Ascending aorta (tissue), 2 donors: ENCODE data around the gene PLEKHH2. TPM values are rescaled to one million over a fixed set of nuclear protein-coding genes. Genes with fewer than 3 reads are reported as not detected.
A peak's percentile ranks its signal among the peaks of the same experiment; 100 is the strongest.

Experiments used
- DNase-seq, 2 donors: peaks; one replicate each; pipeline ENCODE4 v3.0.0-alpha.2; 2019; ENCODE audit warnings: low spot score in 2 of 2
- H3K27ac ChIP-seq, 2 donors: fragments of 200-600 bp; sonication (generic); one replicate each; pipeline ENCODE4 v1.5.1; 2016 to 2017; ENCODE audit warnings: mild to moderate bottlenecking in 1 of 2
- H3K27me3 ChIP-seq: fragments of 200-600 bp; sonication (generic); one replicate; pipeline ENCODE4 v1.5.1; 2017
- H3K36me3 ChIP-seq, 2 donors: fragments of 200-600 bp; sonication (generic); one replicate each; pipeline ENCODE4 v1.5.1; 2016
- H3K4me1 ChIP-seq, 2 donors: fragments of 200-600 bp; sonication (generic); one replicate each; pipeline ENCODE4 v1.5.1; 2016 to 2017; ENCODE audit warnings: mild to moderate bottlenecking in 1 of 2
- H3K4me3 ChIP-seq, 2 donors: fragments of 200-600 bp; sonication (generic); one replicate each; pipeline ENCODE4 v1.5.1; 2016 to 2017; ENCODE audit warnings: mild to moderate bottlenecking in 1 of 2
- H3K9me3 ChIP-seq, 2 donors: fragments of 200-600 bp; sonication (generic); one replicate each; pipeline ENCODE4 v1.5.1; 2016
- CTCF ChIP-seq, 3 experiments: fragments of 200-600 bp in 2 of 3; fragments of 450-650 bp in 1 of 3; sonication (generic) in 2 of 3; IDR thresholded peaks; one replicate each; pipeline ENCODE4 v1.5.1; 2016 to 2019; ENCODE audit warnings: antibody characterized with exemption in 3 of 3, mild to moderate bottlenecking in 1 of 3, moderate library complexity in 1 of 3
- intact Hi-C: fragments of 100-400 bp; cut with DNase I; formaldehyde crosslinking; loops from one replicate; pipeline ENCODE4 v1.15.1; 2023
- total RNA-seq: library from RNA; depleted of rRNA; stranded (reverse); fragments of >200 nt; gene quantifications from one replicate; pipeline ENCODE4 v1.1.0, GENCODE V29; 2016

PLEKHH2 gene
- total RNA-seq, 1 donor from 2014 or later = 15.0 TPM

- H3K36me3 ChIP-seq = peaks cover 11 to 17% of the 10 kb centered on the region in 2 donors
- no peak for TF ChIP-seq CTCF (IDR thresholded peaks at IDR 0.05)
- no peak overlapping the region for H3K27ac ChIP-seq
- DNase-seq = peak in 1 of 2 donors; percentile 66
- H3K4me3 ChIP-seq = no peak overlapping the region
- H3K4me1 ChIP-seq = no peaks in the 10 kb centered on the region
- intact Hi-C loops = loop anchor here (10.0 kb wide), 1 partner anchor 93 kb away; no protein-coding TSS in a partner anchor
- H3K27me3 ChIP-seq = no peaks in the 10 kb centered on the region
- H3K9me3 ChIP-seq = no peaks in the 10 kb centered on the region
Observed at GRCh38 chr2:43707255-43708015, 70.4 kb downstream of the PLEKHH2 start.

GRCh38 chr2:43708178-43708577 lies 71.1 kb downstream of the PLEKHH2 start:
- H3K9me3 ChIP-seq = no peaks in the 10 kb centered on the region
- no peaks in the 10 kb centered on the region for H3K27me3 ChIP-seq
- no peak for DNase-seq
- H3K36me3 ChIP-seq = peaks cover 11 to 17% of the 10 kb centered on the region in 2 donors
- no peaks in the 10 kb centered on the region for H3K4me1 ChIP-seq
- intact Hi-C loops = loop anchor here (10.0 kb wide), 1 partner anchor 93 kb away; no protein-coding TSS in a partner anchor
- H3K4me3 ChIP-seq = no peak overlapping the region
- no peak for TF ChIP-seq CTCF (IDR thresholded peaks at IDR 0.05)
- H3K27ac ChIP-seq = no peak overlapping the region

GRCh38 chr2:43708891-43709290 lies 71.8 kb downstream of the PLEKHH2 start:
- no peak for TF ChIP-seq CTCF (IDR thresholded peaks at IDR 0.05)
- Histone ChIP-seq H3K36me3 (peaks cover 11 to 17% of the 10 kb centered on the region in 2 donors), H3K4me3 (no peak overlapping the region), H3K27me3 (no peaks in the 10 kb centered on the region), H3K4me1 (no peaks in the 10 kb centered on the region), H3K27ac (no peak overlapping the region), H3K9me3 (no peaks in the 10 kb centered on the region)
- DNase-seq = no peak
- intact Hi-C loops = loop anchor here (10.0 kb wide), 1 partner anchor 94 kb away; no protein-coding TSS in a partner anchor

- Histone ChIP-seq H3K4me3 (no peak overlapping the region), H3K36me3 (peaks cover 11 to 17% of the 10 kb centered on the region in 2 donors), H3K27me3 (no peaks in the 10 kb centered on the region), H3K27ac (no peak overlapping the region), H3K4me1 (no peaks in the 10 kb centered on the region), H3K9me3 (no peaks in the 10 kb centered on the region)
- DNase-seq = no peak
- intact Hi-C loops = no loop called here
- no peak for TF ChIP-seq CTCF (IDR thresholded peaks at IDR 0.05)
Observed at GRCh38 chr2:43710866-43711265, 73.8 kb downstream of the PLEKHH2 start.

GRCh38 chr2:43714164-43714563 lies 77.1 kb downstream of the PLEKHH2 start:
- H3K36me3 ChIP-seq = peaks cover 11 to 13% of the 10 kb centered on the region in 2 donors

More at GRCh38 chr2:43714164-43714563, 77.1 kb downstream of the PLEKHH2 start:
- Histone ChIP-seq H3K27ac (no peak overlapping the region), H3K27me3 (no peaks in the 10 kb centered on the region), H3K9me3 (no peaks in the 10 kb centered on the region), H3K4me1 (no peaks in the 10 kb centered on the region), H3K4me3 (no peak overlapping the region)
- intact Hi-C loops = no loop called here
- no peak for DNase-seq
- TF ChIP-seq CTCF (IDR thresholded peaks at IDR 0.05) = no peak
